H1 (cell line): ENCODE data around the gene C19orf38.

Source experiments
- EP300 ChIP-seq, 2 experiments: IDR thresholded peaks; 1 replicate in 1 of 2; 2 replicates in 1 of 2; pipeline ENCODE4 v1.6.1; 2011 to 2012; ENCODE audit warnings: low read depth in 2 of 2, low read length in 2 of 2, mild to moderate bottlenecking in 2 of 2, borderline replicate concordance in 1 of 2, inconsistent platforms in 1 of 2, moderate library complexity in 1 of 2
- EZH2 ChIP-seq: fragments of 200-600 bp; sonication (generic); IDR thresholded peaks from 2 replicates; pipeline ENCODE4 v1.7.1; 2012; ENCODE audit warnings: low read depth, mild to moderate bottlenecking, moderate library complexity, low read length, inconsistent platforms; ENCODE audit not compliant: severe bottlenecking
- HDAC6 ChIP-seq: IDR thresholded peaks from one replicate; pipeline ENCODE4 v1.7.1; 2012; ENCODE audit warnings: low read depth, mild to moderate bottlenecking, inconsistent platforms, low read length, moderate library complexity
- NRF1 ChIP-seq: IDR thresholded peaks from 2 replicates; pipeline ENCODE4 v1.6.1; 2011; ENCODE audit warnings: mild to moderate bottlenecking, low read depth, low read length, improper control_type of control experiment
- POLR2A ChIP-seq, 2 experiments: IDR thresholded peaks; 1 replicate in 1 of 2; 2 replicates in 1 of 2; pipeline ENCODE4 v1.6.1; 2011; ENCODE audit warnings: low read depth in 2 of 2, low read length in 2 of 2, mild to moderate bottlenecking in 2 of 2; ENCODE audit errors: control extremely low read depth in 1 of 2
- RFX5 ChIP-seq: IDR thresholded peaks from 2 replicates; pipeline ENCODE4 v1.6.1; 2011; ENCODE audit warnings: low read depth, low read length, improper control_type of control experiment, borderline replicate concordance
- YY1 ChIP-seq: IDR thresholded peaks from 2 replicates; pipeline ENCODE4 v1.6.1; 2011; ENCODE audit warnings: low read depth, mild to moderate bottlenecking, low read length
- ZNF274 ChIP-seq: IDR thresholded peaks from 2 replicates; pipeline ENCODE4 v1.7.0; 2012; ENCODE audit warnings: low read length, borderline replicate concordance; ENCODE audit errors: extremely low read depth
- TF ChIP-seq, protein P1 (sequence below), 3 experiments: IDR thresholded peaks; 1 replicate in 2 of 3; 2 replicates in 1 of 3; pipeline versions ENCODE4 v1.5.1 to v1.6.1; 2011; ENCODE audit warnings: low read length in 3 of 3, mild to moderate bottlenecking in 3 of 3, inconsistent platforms in 2 of 3, low read depth in 1 of 3, moderate library complexity in 1 of 3; ENCODE audit not compliant: insufficient read depth in 1 of 3; ENCODE audit errors: control extremely low read depth in 1 of 3
- TF ChIP-seq, protein P2 (sequence below): IDR thresholded peaks from 2 replicates; pipeline ENCODE4 v1.6.1; 2011; ENCODE audit warnings: low read depth, mild to moderate bottlenecking, low read length; ENCODE audit not compliant: insufficient read depth

DNA sequence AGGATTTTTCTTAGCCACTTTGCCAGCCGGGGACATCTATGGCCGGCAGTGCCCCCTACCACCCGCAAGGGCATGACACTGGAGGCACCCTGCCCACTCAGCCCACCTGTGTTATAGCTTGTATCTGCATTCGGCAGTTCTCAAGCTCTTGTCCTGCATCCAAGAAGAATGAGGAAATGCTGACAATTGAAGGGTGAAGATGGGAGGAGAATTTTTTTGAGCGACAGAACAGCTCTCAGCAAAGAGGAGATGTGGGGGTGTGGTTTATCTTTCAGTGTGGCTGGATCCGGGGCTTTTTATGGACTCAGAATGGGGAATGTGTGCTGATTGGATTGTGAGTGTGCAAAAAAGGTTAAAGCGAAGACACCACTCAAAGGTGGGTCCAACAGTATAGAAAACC, 5.4 kb upstream of the C19orf38 start:
- no peak for TF ChIP-seq HDAC6
- TF ChIP-seq, protein P1, sequence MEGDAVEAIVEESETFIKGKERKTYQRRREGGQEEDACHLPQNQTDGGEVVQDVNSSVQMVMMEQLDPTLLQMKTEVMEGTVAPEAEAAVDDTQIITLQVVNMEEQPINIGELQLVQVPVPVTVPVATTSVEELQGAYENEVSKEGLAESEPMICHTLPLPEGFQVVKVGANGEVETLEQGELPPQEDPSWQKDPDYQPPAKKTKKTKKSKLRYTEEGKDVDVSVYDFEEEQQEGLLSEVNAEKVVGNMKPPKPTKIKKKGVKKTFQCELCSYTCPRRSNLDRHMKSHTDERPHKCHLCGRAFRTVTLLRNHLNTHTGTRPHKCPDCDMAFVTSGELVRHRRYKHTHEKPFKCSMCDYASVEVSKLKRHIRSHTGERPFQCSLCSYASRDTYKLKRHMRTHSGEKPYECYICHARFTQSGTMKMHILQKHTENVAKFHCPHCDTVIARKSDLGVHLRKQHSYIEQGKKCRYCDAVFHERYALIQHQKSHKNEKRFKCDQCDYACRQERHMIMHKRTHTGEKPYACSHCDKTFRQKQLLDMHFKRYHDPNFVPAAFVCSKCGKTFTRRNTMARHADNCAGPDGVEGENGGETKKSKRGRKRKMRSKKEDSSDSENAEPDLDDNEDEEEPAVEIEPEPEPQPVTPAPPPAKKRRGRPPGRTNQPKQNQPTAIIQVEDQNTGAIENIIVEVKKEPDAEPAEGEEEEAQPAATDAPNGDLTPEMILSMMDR (IDR thresholded peaks at IDR 0.05; ENCODE audit: control extremely low read depth in 1 of 3, insufficient read depth in 1 of 3, low read depth in 1 of 3, low read length in 3 of 3) = peak in 2 of 3 experiments; percentile 13 to 17; a peak in 2 of 4 replicates
- no peak for TF ChIP-seq EP300 (IDR thresholded peaks at IDR 0.05; ENCODE audit: borderline replicate concordance in 1 of 2, low read depth in 2 of 2, low read length in 2 of 2)
- TF ChIP-seq NRF1 = no peak
- TF ChIP-seq YY1 = no peak
- TF ChIP-seq EZH2 = no peak
- TF ChIP-seq, protein P2, sequence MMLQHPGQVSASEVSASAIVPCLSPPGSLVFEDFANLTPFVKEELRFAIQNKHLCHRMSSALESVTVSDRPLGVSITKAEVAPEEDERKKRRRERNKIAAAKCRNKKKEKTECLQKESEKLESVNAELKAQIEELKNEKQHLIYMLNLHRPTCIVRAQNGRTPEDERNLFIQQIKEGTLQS = no peak
- TF ChIP-seq POLR2A (IDR thresholded peaks at IDR 0.05; ENCODE audit: control extremely low read depth in 1 of 2, low read depth in 2 of 2, low read length in 2 of 2) = no peak
- no peak for TF ChIP-seq ZNF274
- no peak for TF ChIP-seq RFX5
